Osteoblast (primary cell): ENCODE measurements around the gene DHX58. TPM values are rescaled to one million over a fixed set of nuclear protein-coding genes. Genes with fewer than 3 reads are reported as not detected.

Source experiments
- DNase-seq: peaks from one replicate; pipeline ENCODE4 v3.0.0; 2011; ENCODE audit warnings: low spot score, mixed read lengths; ENCODE audit not compliant: insufficient read length; ENCODE audit errors: missing footprints
- H2AFZ ChIP-seq: 2 replicates; pipeline ENCODE4 v1.6.0; 2011; ENCODE audit warnings: mild to moderate bottlenecking, low read length
- H3K27ac ChIP-seq: 2 replicates; pipeline ENCODE4 v1.5.1; 2011; ENCODE audit warnings: mild to moderate bottlenecking, low read depth, low read length, moderate library complexity
- H3K27me3 ChIP-seq: 2 replicates; pipeline ENCODE4 v1.6.0; 2012; ENCODE audit warnings: mild to moderate bottlenecking, control low read depth, inconsistent platforms, low read length, moderate library complexity; ENCODE audit not compliant: insufficient read depth
- H3K36me3 ChIP-seq: 2 replicates; pipeline ENCODE4 v1.5.1; 2011; ENCODE audit warnings: mild to moderate bottlenecking, low read length, control low read depth, moderate library complexity; ENCODE audit not compliant: insufficient read depth
- H3K4me1 ChIP-seq: 2 replicates; pipeline ENCODE4 v1.5.1; 2011; ENCODE audit warnings: mild to moderate bottlenecking, low read length, control low read depth, moderate library complexity; ENCODE audit not compliant: insufficient read depth
- H3K4me2 ChIP-seq: 2 replicates; pipeline ENCODE4 v1.6.0; 2011; ENCODE audit warnings: mild to moderate bottlenecking, low read length; ENCODE audit not compliant: insufficient read depth
- H3K4me3 ChIP-seq: fragments of 200-600 bp; sonication (generic); 3 replicates; pipeline ENCODE4 v1.5.1; 2012; ENCODE audit warnings: mild to moderate bottlenecking, low read length, inconsistent platforms; ENCODE audit not compliant: insufficient read depth
- H3K79me2 ChIP-seq: 2 replicates; pipeline ENCODE4 v1.6.0; 2012; ENCODE audit warnings: mild to moderate bottlenecking, low read length, control low read depth, inconsistent platforms; ENCODE audit not compliant: insufficient read depth
- H3K9me3 ChIP-seq: 2 replicates; pipeline ENCODE4 v1.5.1; 2011; ENCODE audit warnings: low read depth, low read length, control low read depth
- H4K20me1 ChIP-seq: 2 replicates; pipeline ENCODE4 v1.6.0; 2012; ENCODE audit warnings: mild to moderate bottlenecking, low read length, control low read depth; ENCODE audit not compliant: insufficient read depth
- total RNA-seq: library from RNA; depleted of rRNA; stranded (reverse); fragments of >200 nt; gene quantifications from 2 replicates; pipeline ENCODE4 v1.2.3, GENCODE V29; 2012
- TF ChIP-seq, protein P1 (sequence below): IDR thresholded peaks from 2 replicates; pipeline ENCODE4 v1.5.1; 2011; ENCODE audit warnings: mild to moderate bottlenecking, low read depth, low read length, moderate library complexity; ENCODE audit errors: extremely low read depth

Gene DHX58
- total RNA-seq, 1 donor, result 18.5 TPM

DNA sequence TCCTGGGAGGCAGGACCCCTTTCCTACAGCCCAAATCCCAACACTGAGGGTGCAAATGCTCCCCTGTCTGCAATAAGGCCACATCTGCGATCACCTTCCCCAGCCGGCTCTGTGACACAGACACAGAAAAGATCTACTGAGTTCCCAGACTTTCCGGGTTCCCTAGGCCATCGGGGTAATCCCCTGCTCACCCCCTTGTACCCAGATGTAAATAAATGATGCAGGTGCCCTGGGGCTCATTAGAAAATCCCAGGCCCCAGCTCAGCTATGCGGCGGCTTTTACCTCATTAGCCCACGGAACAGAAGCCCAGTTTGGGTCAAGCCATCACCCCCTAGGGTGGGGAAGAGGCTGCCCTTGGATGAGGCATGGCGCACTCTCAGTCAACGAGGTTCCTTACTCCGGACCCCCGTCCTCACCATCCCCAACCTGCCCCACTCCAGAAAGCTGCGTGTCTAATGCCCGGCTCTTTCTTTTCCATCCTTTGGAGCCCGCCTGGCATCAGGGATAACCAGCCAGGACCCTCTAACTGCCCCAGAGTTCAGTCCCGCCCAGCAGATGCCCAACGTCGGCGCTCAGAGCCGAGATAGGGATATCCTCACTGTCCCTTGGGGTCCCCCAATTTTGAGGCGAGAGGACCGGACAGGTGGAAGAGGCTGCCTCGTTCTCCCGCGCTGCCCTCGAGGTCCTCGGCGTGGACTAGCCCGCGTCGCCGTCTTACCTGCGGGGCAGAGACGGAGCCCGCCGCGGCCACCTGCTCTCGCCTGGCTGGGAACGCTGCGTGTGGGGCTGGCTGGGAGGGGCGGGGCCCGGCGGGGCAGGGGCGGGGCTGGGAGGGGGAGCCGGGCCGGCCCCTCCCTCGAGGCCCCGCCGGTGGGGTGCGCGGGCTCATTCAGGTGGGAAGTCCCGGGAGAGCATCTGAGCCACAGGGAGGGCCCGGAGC is 14.6 kb downstream of the DHX58 start, which contains the start of gene ZNF385C:
Gene ZNF385C, minus strand, starts transcription at position 783 of the 941 bp plus-strand sequence. CDS start 35,417 bp downstream, outside the sequence.
- H4K20me1 ChIP-seq, result no peaks in the 10 kb centered on the region
- no peaks in the 10 kb centered on the region for H3K4me1 ChIP-seq
- no peak within 1 kb of the TSS for H3K4me2 ChIP-seq
- DNase-seq, result no peak
- no peaks in the 10 kb centered on the region for H3K79me2 ChIP-seq
- H3K27ac ChIP-seq, result no peak within 1 kb of the TSS
- H3K4me3 ChIP-seq, result no peak within 1 kb of the TSS
- H3K36me3 ChIP-seq, result no peaks in the 10 kb centered on the region
- no peak within 1 kb of the TSS for H2AFZ ChIP-seq
- H3K27me3 ChIP-seq, result peaks cover 21% of the 10 kb centered on the region
- TF ChIP-seq, protein P1, sequence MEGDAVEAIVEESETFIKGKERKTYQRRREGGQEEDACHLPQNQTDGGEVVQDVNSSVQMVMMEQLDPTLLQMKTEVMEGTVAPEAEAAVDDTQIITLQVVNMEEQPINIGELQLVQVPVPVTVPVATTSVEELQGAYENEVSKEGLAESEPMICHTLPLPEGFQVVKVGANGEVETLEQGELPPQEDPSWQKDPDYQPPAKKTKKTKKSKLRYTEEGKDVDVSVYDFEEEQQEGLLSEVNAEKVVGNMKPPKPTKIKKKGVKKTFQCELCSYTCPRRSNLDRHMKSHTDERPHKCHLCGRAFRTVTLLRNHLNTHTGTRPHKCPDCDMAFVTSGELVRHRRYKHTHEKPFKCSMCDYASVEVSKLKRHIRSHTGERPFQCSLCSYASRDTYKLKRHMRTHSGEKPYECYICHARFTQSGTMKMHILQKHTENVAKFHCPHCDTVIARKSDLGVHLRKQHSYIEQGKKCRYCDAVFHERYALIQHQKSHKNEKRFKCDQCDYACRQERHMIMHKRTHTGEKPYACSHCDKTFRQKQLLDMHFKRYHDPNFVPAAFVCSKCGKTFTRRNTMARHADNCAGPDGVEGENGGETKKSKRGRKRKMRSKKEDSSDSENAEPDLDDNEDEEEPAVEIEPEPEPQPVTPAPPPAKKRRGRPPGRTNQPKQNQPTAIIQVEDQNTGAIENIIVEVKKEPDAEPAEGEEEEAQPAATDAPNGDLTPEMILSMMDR, result no peak
- no peaks in the 10 kb centered on the region for H3K9me3 ChIP-seq

DNA sequence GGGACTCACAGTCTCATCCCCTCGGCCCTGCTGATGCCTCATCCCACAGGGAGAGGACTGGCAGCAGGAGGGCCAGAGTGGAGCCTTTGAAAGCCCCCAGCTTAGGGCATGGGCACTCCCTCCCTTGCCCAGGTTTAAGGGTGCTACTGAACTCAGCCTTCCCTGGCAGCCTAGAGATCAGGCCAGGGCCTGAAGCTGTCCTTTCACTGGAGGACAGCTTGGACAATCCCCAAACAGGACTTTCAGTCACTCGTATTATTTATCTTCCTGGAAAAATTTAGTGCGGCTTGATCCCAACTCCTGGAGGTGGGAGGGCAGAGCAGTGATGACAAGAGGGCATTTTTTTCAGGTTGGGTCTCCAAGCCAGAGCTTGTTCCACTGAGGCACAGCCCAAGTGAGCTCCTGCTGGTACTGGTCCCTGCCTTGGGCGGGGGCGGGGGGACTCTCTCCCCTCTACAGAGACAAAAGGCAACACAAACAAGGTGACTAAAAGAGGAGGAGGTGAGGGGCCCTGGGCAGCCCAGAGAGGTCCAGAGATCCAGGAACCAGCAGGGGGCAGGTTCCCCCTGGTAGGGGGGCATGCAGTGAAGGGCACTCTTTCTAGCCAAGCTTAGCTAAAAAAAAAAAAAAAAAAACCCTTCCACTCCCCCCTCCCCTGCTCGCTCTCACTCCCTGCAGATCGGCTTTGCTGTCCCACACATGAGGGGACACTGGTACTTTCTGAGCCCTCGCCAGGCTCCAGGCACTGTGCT is 16.0 kb downstream of the DHX58 start:
- Histone ChIP-seq H3K27me3 (peaks cover 30% of the 10 kb centered on the region), H3K4me1 (no peaks in the 10 kb centered on the region), H3K4me3 (no peak overlapping the region), H2AFZ (no peak overlapping the region), H4K20me1 (no peaks in the 10 kb centered on the region), H3K4me2 (no peak overlapping the region), H3K27ac (no peak overlapping the region), H3K79me2 (no peaks in the 10 kb centered on the region), H3K36me3 (no peaks in the 10 kb centered on the region), H3K9me3 (no peaks in the 10 kb centered on the region)
- TF ChIP-seq, protein P1, result no peak
- no peak for DNase-seq

DNA sequence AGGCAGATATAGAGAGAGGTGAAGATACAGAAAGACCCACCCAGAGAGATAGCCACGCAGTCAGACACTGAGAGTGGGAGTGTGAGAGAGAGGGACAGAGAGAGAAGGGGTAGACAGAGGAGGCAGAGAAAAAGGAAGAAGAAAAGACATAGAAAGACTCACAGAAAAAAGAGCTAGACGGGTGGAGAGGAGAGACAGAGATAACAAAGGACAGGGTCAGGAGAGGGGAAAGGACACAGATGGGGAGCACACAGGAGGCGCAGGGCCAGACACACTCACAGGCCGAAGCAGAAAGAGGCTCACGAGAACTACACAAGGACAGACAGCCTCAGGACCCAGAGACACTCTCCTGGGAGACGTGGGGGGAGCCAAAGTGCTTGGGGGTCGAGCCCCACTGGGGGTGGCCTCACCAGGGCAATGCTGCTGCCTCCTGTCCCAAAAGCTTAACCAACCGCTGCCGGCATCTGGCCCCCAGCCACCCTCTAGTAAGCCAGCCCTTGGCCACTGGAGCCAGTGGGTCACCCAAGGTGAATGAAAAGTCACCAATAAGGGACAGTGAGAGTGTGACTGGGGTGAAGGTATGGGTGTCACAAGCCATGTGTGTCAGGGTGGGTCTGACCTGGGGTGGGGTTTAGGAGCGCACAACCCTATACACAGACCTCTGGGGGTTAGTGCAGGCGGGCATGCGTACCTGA is 18.0 kb downstream of the DHX58 start:
- no peak overlapping the region for H2AFZ ChIP-seq
- TF ChIP-seq, protein P1, result no peak

More for the DNA sequence above, 18.0 kb downstream of the DHX58 start:
- Histone ChIP-seq H3K27me3 (peaks cover 40% of the 10 kb centered on the region), H3K36me3 (no peaks in the 10 kb centered on the region), H3K9me3 (no peaks in the 10 kb centered on the region), H3K4me2 (no peak overlapping the region), H3K4me1 (no peaks in the 10 kb centered on the region), H4K20me1 (no peaks in the 10 kb centered on the region), H3K79me2 (no peaks in the 10 kb centered on the region), H3K27ac (no peak overlapping the region), H3K4me3 (no peak overlapping the region)
- no peak for DNase-seq
